GM18511 (cell line): ENCODE data around the gene PRF1.
A peak's percentile ranks its signal among the peaks of the same experiment; 100 is the strongest.

Experiments used
- ATAC-seq: cut with Tn5 transposase; IDR thresholded peaks from one replicate; pipeline ENCODE4 v1.9.1; 2021; ENCODE audit warnings: mild to moderate bottlenecking, moderate library complexity; ENCODE audit not compliant: unreplicated experiment

PRF1 gene

DNA sequence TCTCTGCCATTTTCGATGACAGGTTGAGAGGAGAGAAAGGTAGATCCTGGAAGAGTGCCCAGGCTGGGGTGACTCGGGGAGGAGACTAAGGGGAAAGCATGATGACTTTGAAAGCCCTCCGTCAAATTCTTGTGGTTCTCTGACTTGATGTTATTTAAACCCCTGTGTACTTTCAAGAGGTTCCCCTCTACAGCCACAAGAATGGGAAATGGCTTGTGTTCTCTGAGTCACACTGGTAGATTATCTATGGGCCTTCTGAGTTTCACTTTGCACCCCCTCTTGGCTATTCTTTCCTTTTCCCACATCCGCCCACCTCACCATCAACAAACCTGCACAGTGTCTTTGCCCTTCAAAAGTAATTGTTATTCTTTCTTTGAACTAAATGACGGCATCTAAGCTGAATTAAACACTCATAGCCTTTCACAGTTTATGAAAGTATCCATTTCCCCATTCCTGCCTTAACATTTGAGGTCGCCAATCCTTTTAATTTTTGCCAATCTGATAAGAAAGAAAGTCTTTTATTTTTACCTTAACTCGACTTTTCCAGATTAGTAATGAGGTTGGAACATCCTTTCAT, 24.1 kb downstream of the PRF1 start:
- peak; percentile 66 for ATAC-seq

GRCh38 chr10:70576803-70577517, 25.6 kb downstream of the PRF1 start:
- ATAC-seq = no peak

- ATAC-seq = peak; percentile 58
Observed at GRCh38 chr10:70575874-70576802, 26.4 kb downstream of the PRF1 start.

GRCh38 chr10:70575486-70575873, 27.1 kb downstream of the PRF1 start:
- no peak for ATAC-seq

DNA sequence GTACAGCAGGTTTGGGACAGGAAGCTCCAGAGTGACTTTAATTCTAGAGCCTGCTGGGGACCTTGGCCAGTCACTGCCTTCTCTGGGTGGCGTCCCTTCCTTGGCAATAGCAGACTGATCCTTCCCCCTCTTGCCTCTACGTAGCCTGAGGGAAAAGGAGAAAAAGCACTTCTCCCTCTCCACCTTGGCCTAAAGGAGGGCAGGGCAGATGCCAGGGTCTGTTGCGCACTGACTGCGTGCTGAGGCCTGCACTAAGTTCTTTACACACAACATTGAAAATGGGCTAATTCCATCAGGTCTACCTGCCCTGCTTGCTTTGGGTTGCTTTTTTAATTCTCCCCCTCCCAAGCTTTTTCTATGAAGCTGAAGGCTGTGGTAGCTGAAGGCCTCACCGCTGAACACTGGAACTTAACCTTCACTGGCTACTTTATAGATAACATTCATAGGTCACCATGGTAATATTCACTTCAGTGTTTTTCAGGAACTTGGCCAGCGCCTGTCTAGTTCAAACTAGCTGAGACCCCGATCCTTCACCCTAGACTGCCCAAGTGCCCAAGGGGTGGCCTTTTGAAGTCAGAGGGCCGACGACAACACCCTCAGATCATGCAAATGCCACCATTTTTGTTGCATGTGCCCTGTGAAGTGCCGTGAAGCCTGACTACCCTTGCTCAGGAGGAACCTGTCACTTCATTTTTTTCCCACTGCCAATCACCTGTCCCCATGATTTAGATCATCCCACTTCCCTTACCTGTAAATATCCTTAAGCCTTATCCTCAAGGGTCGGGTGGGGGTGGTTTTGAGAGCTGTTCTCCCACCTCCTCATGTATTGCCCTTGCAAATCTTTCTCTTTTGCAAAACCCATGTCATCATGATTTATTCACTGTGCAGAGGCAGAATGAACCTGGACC, 28.7 kb downstream of the PRF1 start:
- ATAC-seq = no peak

- no peak for ATAC-seq
Observed at GRCh38 chr10:70571636-70572439, 30.7 kb downstream of the PRF1 start.

DNA sequence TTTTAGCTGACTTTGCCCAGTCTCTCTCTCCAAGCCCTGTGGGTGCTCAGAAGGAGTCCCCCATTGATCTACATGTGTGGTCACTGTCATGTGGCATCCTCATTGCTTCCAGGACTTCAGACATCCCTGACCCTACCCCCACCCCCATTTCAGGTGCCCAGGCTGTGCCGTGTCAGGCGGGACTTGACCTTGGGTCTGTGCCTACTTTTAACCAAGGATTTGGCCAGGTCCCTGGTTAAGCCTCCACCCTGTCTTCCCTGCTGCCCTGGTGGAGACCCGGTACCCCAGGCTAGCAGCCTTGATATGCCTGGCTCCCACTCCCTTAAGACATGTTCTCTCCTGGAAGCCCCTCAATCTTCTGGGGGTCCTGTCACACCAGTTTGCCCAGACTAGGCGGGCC, 31.3 kb downstream of the PRF1 start:
- ATAC-seq = no peak

- ATAC-seq = no peak
Observed at GRCh38 chr10:70568781-70569495, 33.6 kb downstream of the PRF1 start.

- ATAC-seq = no peak
Observed at GRCh38 chr10:70568113-70568512, 34.4 kb downstream of the PRF1 start.

DNA sequence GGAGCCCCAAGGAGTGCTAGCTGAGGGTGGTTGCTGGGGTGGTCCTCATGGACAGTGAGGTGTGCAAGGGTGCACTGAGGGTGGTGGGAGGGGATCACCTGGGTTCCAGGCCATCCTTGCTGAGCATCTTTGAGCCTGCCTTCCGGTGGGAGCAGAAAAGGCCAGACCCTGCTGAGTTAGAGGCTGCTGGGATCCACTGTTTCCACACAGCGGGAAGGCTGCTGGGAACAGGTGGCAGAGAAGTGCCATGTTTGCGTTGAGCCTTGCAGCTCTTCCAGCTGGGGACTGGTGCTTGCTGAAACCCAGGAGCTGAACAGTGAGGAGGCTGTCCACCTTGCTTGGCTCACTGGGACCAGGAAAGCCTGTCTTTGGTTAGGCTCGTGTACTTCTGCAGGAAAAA, 34.9 kb downstream of the PRF1 start:
- ATAC-seq = no peak

- no peak for ATAC-seq
Observed at GRCh38 chr10:70566515-70567290, 35.8 kb downstream of the PRF1 start.

GRCh38 chr10:70565556-70566514, 36.7 kb downstream of the PRF1 start:
- ATAC-seq = no peak

- no peak for ATAC-seq
Observed at GRCh38 chr10:70564901-70565351, 37.6 kb downstream of the PRF1 start.

- no peak for ATAC-seq
Observed at GRCh38 chr10:70564113-70564725, 38.3 kb downstream of the PRF1 start.

GRCh38 chr10:70563230-70563629, 39.3 kb downstream of the PRF1 start:
- no peak for ATAC-seq

DNA sequence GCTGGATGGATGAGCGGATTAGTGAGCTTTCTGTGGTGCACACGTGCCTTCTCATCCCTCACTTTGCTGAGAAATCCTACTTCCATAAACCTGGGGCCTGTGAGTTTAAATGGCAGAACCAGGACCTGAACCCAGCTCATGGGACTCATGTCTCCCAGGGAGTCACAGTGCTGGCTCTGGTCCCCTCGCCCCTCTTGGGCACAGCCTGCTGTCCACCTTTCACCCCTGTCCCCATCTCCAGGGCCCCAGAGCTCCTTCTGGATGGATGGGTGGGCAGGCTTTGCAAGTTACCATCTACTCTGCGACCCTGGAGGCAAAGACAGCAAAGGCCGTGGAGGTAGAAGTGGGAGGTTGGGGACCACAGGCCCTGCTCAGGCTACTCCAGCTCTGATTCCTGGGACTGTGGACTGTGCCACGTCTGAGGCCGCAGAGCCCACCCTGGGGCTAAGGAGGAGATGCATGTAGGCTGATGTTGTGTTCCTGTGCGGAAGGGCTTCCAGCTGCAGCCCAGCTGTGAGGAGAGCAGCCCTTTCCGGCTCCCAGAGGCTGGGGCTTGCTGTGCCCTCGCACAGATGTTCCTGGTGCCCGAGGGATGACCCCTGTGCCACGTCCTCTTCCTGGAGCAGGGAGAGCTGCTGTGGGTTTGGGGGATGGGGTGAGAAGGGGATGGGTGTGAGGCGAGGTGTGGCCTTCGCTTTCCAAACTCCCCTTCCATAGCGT, 40.3 kb downstream of the PRF1 start:
- no peak for ATAC-seq
